MM.1S (cell line): ENCODE results near the gene CHSY1.

Experiments used
- DNase-seq: peaks from one replicate; pipeline ENCODE4 v3.0.0-alpha.2; 2015
- H2AFZ ChIP-seq: fragments of 300-600 bp; sonication (generic); 2 replicates; pipeline ENCODE4 v1.6.0; 2016; ENCODE audit warnings: antibody characterized with exemption, low read length
- H3F3A ChIP-seq: fragments of 300-600 bp; sonication (generic); 2 replicates; pipeline ENCODE4 v1.6.1; 2016; ENCODE audit warnings: mild to moderate bottlenecking, antibody characterized with exemption, low read length, moderate library complexity, mixed read lengths; ENCODE audit not compliant: insufficient read depth
- H3K27ac ChIP-seq: fragments of 300-600 bp; sonication (generic); 2 replicates; pipeline ENCODE4 v1.5.1; 2016; ENCODE audit warnings: mild to moderate bottlenecking, low read length
- H3K27me3 ChIP-seq: fragments of 300-600 bp; sonication (generic); replicated peaks from 2 replicates; pipeline ENCODE4 v1.6.0; 2016; ENCODE audit warnings: low read length; ENCODE audit not compliant: insufficient read depth
- H3K36me3 ChIP-seq: fragments of 300-600 bp; sonication (generic); replicated peaks from 2 replicates; pipeline ENCODE4 v1.6.1; 2016; ENCODE audit warnings: mild to moderate bottlenecking, low read length, mixed read lengths; ENCODE audit not compliant: insufficient read depth
- H3K4me1 ChIP-seq: fragments of 300-600 bp; sonication (generic); 2 replicates; pipeline ENCODE4 v1.6.1; 2016; ENCODE audit warnings: low read length, mixed read lengths
- H3K4me2 ChIP-seq: fragments of 300-600 bp; sonication (generic); 2 replicates; pipeline ENCODE4 v1.6.0; 2016; ENCODE audit warnings: low read depth, low read length
- H3K4me3 ChIP-seq: fragments of 300-600 bp; sonication (generic); 2 replicates; pipeline ENCODE4 v1.5.1; 2016; ENCODE audit warnings: low read length, mixed read lengths
- H3K79me2 ChIP-seq: fragments of 300-600 bp; sonication (generic); 2 replicates; pipeline ENCODE4 v1.6.1; 2016; ENCODE audit warnings: mixed run types, low read length, mixed read lengths
- H3K9ac ChIP-seq: fragments of 300-600 bp; sonication (generic); 2 replicates; pipeline ENCODE4 v1.6.1; 2016; ENCODE audit warnings: low read length, mixed read lengths
- H3K9me2 ChIP-seq: fragments of 300-600 bp; sonication (generic); replicated peaks from 2 replicates; pipeline ENCODE4 v1.6.1; 2016; ENCODE audit warnings: mild to moderate bottlenecking, low read length, mixed read lengths; ENCODE audit not compliant: insufficient read depth
- H3K9me3 ChIP-seq: fragments of 300-600 bp; sonication (generic); replicated peaks from 2 replicates; pipeline ENCODE4 v1.6.1; 2016; ENCODE audit warnings: mild to moderate bottlenecking, low read length, mixed read lengths; ENCODE audit not compliant: insufficient read depth
- H4K20me1 ChIP-seq: fragments of 300-600 bp; sonication (generic); 2 replicates; pipeline ENCODE4 v1.6.1; 2016; ENCODE audit warnings: mild to moderate bottlenecking, low read length, moderate library complexity, mixed read lengths; ENCODE audit not compliant: insufficient read depth
- EZH2 ChIP-seq: fragments of 300-600 bp; sonication (generic); optimal IDR thresholded peaks from 2 replicates; pipeline ENCODE3; 2017; ENCODE audit warnings: low read depth, mild to moderate bottlenecking, antibody characterized with exemption, low read length, mixed read lengths
- EZH2phosphoT487 ChIP-seq: fragments of 300-600 bp; sonication (generic); IDR thresholded peaks from 2 replicates; pipeline ENCODE4 v1.6.1; 2018; ENCODE audit warnings: antibody characterized with exemption, low read length
- TF ChIP-seq, protein P1 (sequence below): fragments of 300-600 bp; sonication (generic); IDR thresholded peaks from 2 replicates; pipeline ENCODE4 v1.5.1; 2016; ENCODE audit warnings: antibody characterized with exemption, low read length, mixed read lengths

Gene CHSY1

DNA sequence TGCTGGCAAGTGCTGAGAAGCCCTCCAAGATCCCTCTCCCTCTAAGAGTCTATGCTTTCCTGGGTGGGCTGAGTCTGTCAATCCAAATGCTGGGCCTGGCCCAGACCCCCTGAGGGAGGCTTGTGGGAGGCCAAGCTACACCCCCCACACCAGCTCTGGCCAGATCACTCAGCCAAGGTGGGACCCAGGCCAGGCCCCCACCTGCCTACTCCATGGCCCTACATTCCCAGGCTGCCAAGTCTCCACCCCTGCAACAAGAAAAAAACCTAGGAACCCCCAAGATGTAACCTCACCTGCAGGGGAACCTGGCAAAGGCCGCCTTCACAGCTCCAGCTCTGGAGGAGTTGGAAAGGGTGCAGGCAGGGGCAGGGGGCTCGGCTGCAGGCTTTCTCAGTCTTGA is 109.1 kb downstream of the CHSY1 start:
- DNase-seq, result no peak
- Histone ChIP-seq H3F3A (peaks cover 28% of the 10 kb centered on the region), H3K9me3 (no peaks in the 10 kb centered on the region), H3K4me2 (no peak overlapping the region), H3K9me2 (no peaks in the 10 kb centered on the region), H4K20me1 (no peaks in the 10 kb centered on the region), H3K27ac (no peak overlapping the region), H3K4me1 (peaks cover 54% of the 10 kb centered on the region), H2AFZ (no peak overlapping the region), H3K36me3 (no peaks in the 10 kb centered on the region), H3K79me2 (peaks cover 12% of the 10 kb centered on the region; the same call in 1 of the 2 replicates), H3K4me3 (no peak overlapping the region), H3K9ac (no peak overlapping the region), H3K27me3 (no peaks in the 10 kb centered on the region)
- TF ChIP-seq EZH2phosphoT487 (no peak), EZH2 (no peak)

DNA sequence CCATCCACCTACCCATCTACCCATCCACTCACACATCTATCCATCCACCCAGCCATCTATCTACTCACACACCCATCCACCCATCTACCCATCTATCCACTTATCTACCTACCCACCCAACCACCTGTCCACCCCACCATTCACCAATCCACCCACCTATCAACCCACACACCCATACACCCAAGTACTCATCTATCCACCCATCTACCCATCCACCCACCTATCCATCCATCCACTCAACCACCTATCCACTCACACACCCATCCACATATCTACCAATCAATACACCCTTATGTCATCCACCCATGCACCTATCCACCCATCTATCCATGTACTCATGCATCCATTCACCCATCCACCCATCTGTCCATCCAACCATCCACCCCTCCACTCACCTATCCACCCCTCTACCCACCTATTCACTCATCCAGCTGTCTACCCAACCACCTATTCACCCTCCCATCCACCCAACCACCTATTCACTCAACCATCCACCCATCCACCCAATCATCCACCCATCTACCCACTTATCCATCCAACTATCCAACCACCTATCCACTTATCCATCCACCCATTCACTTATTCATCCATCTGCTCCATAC is 109.8 kb downstream of the CHSY1 start:
- H3K4me2 ChIP-seq, result no peak overlapping the region
- no peaks in the 10 kb centered on the region for H3K9me3 ChIP-seq
- H3K27ac ChIP-seq, result no peak overlapping the region
- H2AFZ ChIP-seq, result no peak overlapping the region
- H4K20me1 ChIP-seq, result no peaks in the 10 kb centered on the region
- H3F3A ChIP-seq, result peaks cover 21% of the 10 kb centered on the region
- H3K79me2 ChIP-seq, result peaks cover 12% of the 10 kb centered on the region; the same call in 1 of the 2 replicates
- H3K9me2 ChIP-seq, result no peaks in the 10 kb centered on the region
- peaks cover 54% of the 10 kb centered on the region for H3K4me1 ChIP-seq
- TF ChIP-seq, protein P1, sequence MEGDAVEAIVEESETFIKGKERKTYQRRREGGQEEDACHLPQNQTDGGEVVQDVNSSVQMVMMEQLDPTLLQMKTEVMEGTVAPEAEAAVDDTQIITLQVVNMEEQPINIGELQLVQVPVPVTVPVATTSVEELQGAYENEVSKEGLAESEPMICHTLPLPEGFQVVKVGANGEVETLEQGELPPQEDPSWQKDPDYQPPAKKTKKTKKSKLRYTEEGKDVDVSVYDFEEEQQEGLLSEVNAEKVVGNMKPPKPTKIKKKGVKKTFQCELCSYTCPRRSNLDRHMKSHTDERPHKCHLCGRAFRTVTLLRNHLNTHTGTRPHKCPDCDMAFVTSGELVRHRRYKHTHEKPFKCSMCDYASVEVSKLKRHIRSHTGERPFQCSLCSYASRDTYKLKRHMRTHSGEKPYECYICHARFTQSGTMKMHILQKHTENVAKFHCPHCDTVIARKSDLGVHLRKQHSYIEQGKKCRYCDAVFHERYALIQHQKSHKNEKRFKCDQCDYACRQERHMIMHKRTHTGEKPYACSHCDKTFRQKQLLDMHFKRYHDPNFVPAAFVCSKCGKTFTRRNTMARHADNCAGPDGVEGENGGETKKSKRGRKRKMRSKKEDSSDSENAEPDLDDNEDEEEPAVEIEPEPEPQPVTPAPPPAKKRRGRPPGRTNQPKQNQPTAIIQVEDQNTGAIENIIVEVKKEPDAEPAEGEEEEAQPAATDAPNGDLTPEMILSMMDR, result no peak
- no peak overlapping the region for H3K4me3 ChIP-seq
- no peaks in the 10 kb centered on the region for H3K36me3 ChIP-seq
- no peak for DNase-seq
- no peaks in the 10 kb centered on the region for H3K27me3 ChIP-seq
- no peak overlapping the region for H3K9ac ChIP-seq

DNA sequence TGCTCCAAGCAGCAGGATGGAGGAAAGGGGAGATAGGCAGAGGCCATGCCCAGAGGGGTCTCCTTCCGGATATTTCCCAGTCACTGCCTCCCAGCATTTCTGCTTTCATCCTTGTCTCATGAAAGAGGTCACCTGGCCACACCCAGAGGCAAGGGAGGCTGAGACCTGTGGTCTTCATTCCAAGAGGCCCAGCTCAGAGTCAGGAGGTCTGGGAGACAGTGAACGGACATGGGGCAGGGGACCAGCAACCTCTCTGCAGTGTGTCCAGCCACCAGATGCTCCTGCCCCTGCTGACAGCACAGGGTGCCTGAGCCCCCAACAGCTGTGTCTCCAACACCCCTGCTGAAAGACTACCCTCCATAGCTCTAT is 111.2 kb downstream of the CHSY1 start:
- Histone ChIP-seq H2AFZ (0 out of 2 replicates have a peak overlapping the region, but pooled peaks have one; percentile 44), H3K9ac (no peak overlapping the region; the same call in 1 of the 2 replicates), H3K27ac (peak overlapping the region; percentile 70; the same call in 1 of the 2 replicates), H3F3A (peaks cover 15% of the 10 kb centered on the region), H4K20me1 (no peaks in the 10 kb centered on the region), H3K4me2 (peak overlapping the region; percentile 59; the same call in 1 of the 2 replicates), H3K9me3 (no peaks in the 10 kb centered on the region), H3K36me3 (no peaks in the 10 kb centered on the region), H3K79me2 (peaks cover 7% of the 10 kb centered on the region; the same call in 1 of the 2 replicates), H3K4me3 (no peak overlapping the region), H3K4me1 (peaks cover 54% of the 10 kb centered on the region), H3K27me3 (no peaks in the 10 kb centered on the region), H3K9me2 (no peaks in the 10 kb centered on the region)
- DNase-seq, result no peak
- TF ChIP-seq, protein P1, result no peak
- no peak for TF ChIP-seq EZH2

DNA sequence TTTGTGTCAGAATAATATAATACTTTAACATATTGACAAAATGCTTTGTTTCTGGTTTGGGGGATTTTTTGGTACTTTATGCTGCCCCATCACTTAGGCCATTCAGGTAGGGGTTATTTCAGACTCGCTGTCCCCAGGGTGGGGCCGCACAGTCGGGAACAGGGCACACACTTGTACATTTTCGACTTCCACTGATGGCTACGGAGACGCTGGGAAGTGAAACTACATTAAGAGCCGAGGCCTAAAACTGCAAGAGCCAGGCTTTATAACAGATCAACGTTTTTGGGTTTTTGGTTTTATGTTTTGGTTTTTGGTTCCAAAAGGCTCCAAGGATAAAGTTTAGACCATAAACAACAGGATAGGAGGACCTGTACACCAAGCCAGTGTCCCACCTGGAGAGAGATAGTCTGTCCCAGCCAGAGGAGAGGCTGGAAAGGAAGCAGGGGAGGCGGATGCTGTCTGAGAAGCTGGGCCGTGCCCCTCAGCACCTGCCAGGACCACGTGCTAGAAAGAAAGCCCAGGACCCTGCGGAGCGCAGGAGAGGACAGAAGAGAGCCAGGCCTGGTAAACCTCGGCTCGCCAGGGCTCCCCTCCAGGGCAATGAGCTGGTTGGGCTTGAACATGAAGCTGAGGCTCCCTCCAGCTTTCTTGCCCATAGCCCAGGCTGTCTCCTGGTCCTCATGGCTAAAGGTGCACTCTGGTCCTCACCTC is 111.7 kb downstream of the CHSY1 start:
- peak overlapping the region; percentile 59 for H3K4me2 ChIP-seq
- H3K4me1 ChIP-seq, result peaks cover 57% of the 10 kb centered on the region
- H3K27me3 ChIP-seq, result no peaks in the 10 kb centered on the region
- H3K79me2 ChIP-seq, result peaks cover 7% of the 10 kb centered on the region; the same call in 1 of the 2 replicates
- no peaks in the 10 kb centered on the region for H3K9me3 ChIP-seq
- TF ChIP-seq, protein P1, result no peak
- TF ChIP-seq EZH2phosphoT487 (no peak), EZH2 (no peak)
- peak overlapping the region; percentile 52 for H3K9ac ChIP-seq
- H3K36me3 ChIP-seq, result no peaks in the 10 kb centered on the region
- peak overlapping the region; percentile 70 for H3K27ac ChIP-seq
- peak overlapping the region; percentile 44; the same call in 1 of the 2 replicates for H2AFZ ChIP-seq
- H4K20me1 ChIP-seq, result no peaks in the 10 kb centered on the region
- peaks cover 19% of the 10 kb centered on the region for H3F3A ChIP-seq
- DNase-seq, result peak; percentile 42
- no peaks in the 10 kb centered on the region for H3K9me2 ChIP-seq
- peak overlapping the region; percentile 15; the same call in 1 of the 2 replicates for H3K4me3 ChIP-seq
